Measurements from ENCODE around the gene CHRM3.
A peak's percentile ranks its signal among the peaks of the same experiment; 100 is the strongest.
"Not testable (repeated sequence)": the region's sequence is repeated elsewhere in the genome, so short reads cannot be mapped to it uniquely, and the experiment has no call there.

CHRM3 gene

DNA sequence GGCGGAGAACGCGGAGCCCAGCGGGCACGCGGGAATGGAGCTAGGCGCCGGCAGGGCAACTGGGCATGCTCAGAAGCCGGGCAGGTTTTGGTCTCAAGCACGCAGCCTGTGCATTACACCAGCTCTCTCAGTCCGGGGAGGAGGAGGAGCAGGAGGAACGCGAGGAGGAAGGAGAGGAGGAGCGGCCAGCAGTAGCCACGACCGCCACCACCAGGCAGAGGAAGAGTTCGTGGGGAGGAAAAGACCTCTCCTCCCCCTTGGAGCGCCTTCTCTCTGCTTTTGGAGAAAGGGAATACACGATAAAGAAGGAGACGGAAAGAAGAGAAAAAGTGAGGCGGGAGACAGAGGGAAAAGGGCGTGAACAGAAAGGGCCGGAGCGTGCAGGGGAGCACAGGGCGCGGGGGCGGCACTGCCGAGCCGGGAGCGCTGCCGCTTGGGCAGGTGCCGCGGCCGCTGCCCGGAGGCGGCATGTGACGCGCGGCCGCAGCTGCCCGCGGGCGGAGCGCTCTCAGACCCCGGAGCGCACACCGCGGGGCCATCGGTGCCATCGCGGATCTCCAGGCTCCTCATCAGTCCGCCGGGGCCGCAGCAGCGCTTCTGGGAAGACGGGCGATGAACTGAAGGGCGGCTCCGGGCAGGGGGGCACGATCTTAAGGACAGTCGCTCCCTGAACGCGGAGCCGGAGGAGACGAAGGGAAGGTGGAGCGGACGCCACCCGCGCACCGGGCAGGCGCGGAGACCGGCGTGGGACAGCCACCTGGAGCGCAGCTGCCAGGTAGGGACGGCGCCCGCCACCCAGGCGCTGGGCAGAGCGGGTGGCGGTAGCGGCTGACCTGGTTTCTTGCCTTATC, at the start of gene CHRM3:
TSS of gene CHRM3 (plus strand) at position 116 of the 851 bp plus-strand sequence. CDS start 520,884 bp downstream, outside the sequence.
- TF ChIP-seq JUND (IDR thresholded peaks at IDR 0.05; ENCODE audit: low read depth), result no peak
- peak; percentile 86 to 95 for DNase-seq (ENCODE audit: low read depth in 1 of 2, low spot score in 1 of 2)
- in situ Hi-C loops (cut with HindIII; ENCODE audit: low pct_unique_long_range_greater_than_20kb, low sequenced_read_pairs), result no loop called here

DNA sequence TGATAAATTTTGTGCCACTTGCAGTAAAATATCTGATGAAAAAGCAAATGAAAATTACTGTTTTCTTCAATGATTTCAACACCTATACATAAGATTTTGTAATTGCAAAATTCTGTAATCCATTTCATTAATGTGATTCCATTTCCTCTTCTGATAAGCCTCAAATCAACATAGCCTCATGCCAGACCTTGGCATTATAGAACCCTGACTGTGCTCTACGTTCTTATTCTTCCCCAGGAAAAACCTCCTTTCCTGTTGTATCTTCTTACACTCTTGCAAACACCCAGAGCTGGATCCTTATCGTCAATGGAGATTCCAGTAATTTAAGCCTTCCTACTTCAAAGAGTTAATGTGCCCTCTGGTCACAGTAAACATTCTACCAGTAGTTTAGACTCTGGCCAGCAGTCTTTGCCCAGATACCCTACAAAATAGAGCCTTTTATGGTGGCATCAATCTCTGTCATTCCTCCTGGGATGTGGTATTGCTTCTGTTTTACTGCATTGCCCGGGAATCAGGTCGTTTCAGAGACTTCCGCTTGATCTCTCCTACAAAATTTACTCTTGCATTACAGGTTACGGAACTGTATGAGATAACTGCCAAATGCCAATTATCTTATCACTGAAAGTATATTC, 48.5 kb upstream of the CHRM3 start:
- in situ Hi-C loops (cut with HindIII; ENCODE audit: low pct_unique_long_range_greater_than_20kb, low sequenced_read_pairs), result no loop called here
- no peak for DNase-seq (ENCODE audit: low read depth in 1 of 2, low spot score in 1 of 2)
- TF ChIP-seq JUND (IDR thresholded peaks at IDR 0.05; ENCODE audit: low read depth), result no peak

GRCh38 chr1:239347776-239348175, 38.6 kb upstream of the CHRM3 start:
- in situ Hi-C loops (cut with HindIII; ENCODE audit: low pct_unique_long_range_greater_than_20kb, low sequenced_read_pairs), result no loop called here
- no peak for DNase-seq (ENCODE audit: low read depth in 1 of 2, low spot score in 1 of 2)
- TF ChIP-seq JUND (IDR thresholded peaks at IDR 0.05; ENCODE audit: low read depth), result no peak

- in situ Hi-C loops (cut with HindIII; ENCODE audit: low pct_unique_long_range_greater_than_20kb, low sequenced_read_pairs), result no loop called here
- TF ChIP-seq JUND (IDR thresholded peaks at IDR 0.05; ENCODE audit: low read depth), result no peak
- DNase-seq (ENCODE audit: low read depth in 1 of 2, low spot score in 1 of 2), result no peak
Measured at GRCh38 chr1:239348635-239349353, 37.6 kb upstream of the CHRM3 start.

GRCh38 chr1:239349699-239350098, 36.7 kb upstream of the CHRM3 start:
- no peak for DNase-seq (ENCODE audit: low read depth in 1 of 2, low spot score in 1 of 2)
- no peak for TF ChIP-seq JUND (IDR thresholded peaks at IDR 0.05; ENCODE audit: low read depth)
- in situ Hi-C loops (cut with HindIII; ENCODE audit: low pct_unique_long_range_greater_than_20kb, low sequenced_read_pairs), result no loop called here

GRCh38 chr1:239353536-239353935, 32.8 kb upstream of the CHRM3 start:
- TF ChIP-seq JUND (IDR thresholded peaks at IDR 0.05; ENCODE audit: low read depth), result no peak
- in situ Hi-C loops (cut with HindIII; ENCODE audit: low pct_unique_long_range_greater_than_20kb, low sequenced_read_pairs), result no loop called here
- no peak for DNase-seq (ENCODE audit: low read depth in 1 of 2, low spot score in 1 of 2)

DNA sequence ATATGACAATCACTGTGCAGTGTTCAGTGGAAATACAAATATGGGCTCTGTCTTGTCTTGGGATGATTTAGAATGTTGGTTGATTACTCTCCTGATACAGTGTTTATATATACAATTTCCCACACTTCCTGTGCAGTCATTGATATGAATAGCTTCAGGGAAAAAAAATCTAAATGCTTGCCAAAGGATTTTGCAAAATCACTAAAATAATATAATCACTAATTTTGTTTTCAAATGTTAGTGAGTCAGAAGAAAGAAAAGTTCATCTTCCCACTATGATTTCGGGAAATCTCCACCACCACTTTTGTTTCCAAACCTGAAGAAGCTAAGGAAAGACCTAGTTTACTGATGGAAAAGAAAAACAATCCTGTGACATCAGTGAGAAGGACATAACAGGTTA, 32.1 kb upstream of the CHRM3 start:
- TF ChIP-seq JUND (IDR thresholded peaks at IDR 0.05; ENCODE audit: low read depth), result no peak
- DNase-seq (ENCODE audit: low read depth in 1 of 2, low spot score in 1 of 2), result no peak
- in situ Hi-C loops (cut with HindIII; ENCODE audit: low pct_unique_long_range_greater_than_20kb, low sequenced_read_pairs), result no loop called here

DNA sequence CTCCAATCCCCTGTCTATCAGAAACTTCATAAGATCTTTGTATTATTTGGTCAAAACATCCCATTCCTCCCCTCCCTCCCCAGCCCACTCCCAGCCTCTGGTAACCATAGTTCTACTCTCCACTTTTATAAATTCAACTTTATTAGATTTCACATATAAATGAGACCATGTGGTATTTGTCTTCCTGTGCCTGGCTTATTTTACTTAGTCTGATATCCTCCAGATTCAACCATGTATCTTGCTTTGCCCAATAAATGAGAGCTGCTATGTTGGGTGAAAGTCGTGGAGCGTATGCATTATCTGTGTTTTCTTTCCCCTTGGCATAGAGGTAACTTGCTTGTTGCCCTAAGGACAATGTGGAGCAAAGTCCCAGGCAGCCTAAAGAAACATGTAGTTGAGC, 28.5 kb upstream of the CHRM3 start:
- TF ChIP-seq JUND (IDR thresholded peaks at IDR 0.05; ENCODE audit: low read depth), result no peak
- in situ Hi-C loops (cut with HindIII; ENCODE audit: low pct_unique_long_range_greater_than_20kb, low sequenced_read_pairs), result no loop called here
- DNase-seq (ENCODE audit: low read depth in 1 of 2, low spot score in 1 of 2), result no peak

DNA sequence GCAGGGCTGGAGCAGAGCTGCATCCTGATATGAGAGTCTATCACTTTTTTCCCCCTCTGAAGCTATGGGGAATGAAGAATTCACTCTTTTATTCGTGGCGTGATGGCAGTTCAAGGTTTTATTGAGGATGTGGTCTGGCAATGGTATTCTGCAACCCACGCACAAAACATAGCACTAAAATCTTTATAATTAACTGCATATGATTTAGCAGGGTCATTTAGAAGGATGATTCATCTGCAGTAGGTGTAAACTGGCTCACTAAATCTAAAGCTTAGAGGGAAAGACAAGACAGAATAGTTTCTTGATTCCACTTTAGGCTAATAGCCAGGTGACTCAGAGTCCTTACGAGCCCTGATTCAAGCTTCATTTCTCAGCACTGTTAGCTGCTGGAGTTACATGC, 25.0 kb upstream of the CHRM3 start:
- DNase-seq (ENCODE audit: low read depth in 1 of 2, low spot score in 1 of 2), result no peak
- no peak for TF ChIP-seq JUND (IDR thresholded peaks at IDR 0.05; ENCODE audit: low read depth)
- in situ Hi-C loops (cut with HindIII; ENCODE audit: low pct_unique_long_range_greater_than_20kb, low sequenced_read_pairs), result no loop called here

GRCh38 chr1:239363930-239364329, 22.4 kb upstream of the CHRM3 start:
- no peak for DNase-seq (ENCODE audit: low read depth in 1 of 2, low spot score in 1 of 2)
- TF ChIP-seq JUND (IDR thresholded peaks at IDR 0.05; ENCODE audit: low read depth), result no peak
- in situ Hi-C loops (cut with HindIII; ENCODE audit: low pct_unique_long_range_greater_than_20kb, low sequenced_read_pairs), result no loop called here

GRCh38 chr1:239367196-239367810, 19.1 kb upstream of the CHRM3 start:
- in situ Hi-C loops (cut with HindIII; ENCODE audit: low pct_unique_long_range_greater_than_20kb, low sequenced_read_pairs), result no loop called here
- no peak for TF ChIP-seq JUND (IDR thresholded peaks at IDR 0.05; ENCODE audit: low read depth)
- DNase-seq (ENCODE audit: low read depth in 1 of 2, low spot score in 1 of 2), result no peak

DNA sequence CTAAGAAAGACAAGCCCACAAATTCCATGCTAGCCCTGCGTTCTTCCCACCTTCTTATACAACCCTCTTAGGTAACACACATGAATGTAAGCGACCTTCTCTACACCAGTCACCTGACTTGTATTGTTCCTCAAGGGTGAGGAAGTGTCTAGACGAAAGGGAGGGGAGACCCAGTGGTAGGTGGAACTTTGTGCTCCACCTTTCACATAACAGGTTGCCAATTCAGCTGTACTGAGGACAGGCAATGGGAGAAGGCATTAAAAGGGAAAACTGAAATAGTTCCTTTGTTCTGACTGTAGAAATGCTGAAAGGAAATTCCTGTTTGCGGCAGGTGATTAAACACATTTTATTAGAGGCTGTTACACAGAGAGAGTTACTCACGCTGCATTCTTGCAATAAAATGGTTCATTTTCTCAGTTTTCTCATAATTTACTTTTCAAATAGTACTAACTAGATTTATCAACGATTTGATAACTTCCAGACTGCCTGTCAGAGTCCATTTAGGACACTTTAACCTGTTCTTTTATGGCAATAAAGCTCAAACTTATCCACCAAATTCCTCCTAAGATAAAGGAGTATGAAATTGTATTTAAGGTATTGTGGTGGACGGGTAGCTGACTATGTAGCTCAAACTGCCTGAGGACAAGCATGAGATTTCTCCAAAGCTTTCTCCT, 17.8 kb upstream of the CHRM3 start:
- in situ Hi-C loops (cut with HindIII; ENCODE audit: low pct_unique_long_range_greater_than_20kb, low sequenced_read_pairs), result no loop called here
- TF ChIP-seq JUND (IDR thresholded peaks at IDR 0.05; ENCODE audit: low read depth), result no peak
- no peak for DNase-seq (ENCODE audit: low read depth in 1 of 2, low spot score in 1 of 2)

- in situ Hi-C loops (cut with HindIII; ENCODE audit: low pct_unique_long_range_greater_than_20kb, low sequenced_read_pairs); DNase-seq (ENCODE audit: low read depth in 1 of 2, low spot score in 1 of 2): not testable (repeated sequence)
Measured at GRCh38 chr1:239370869-239371268, 15.5 kb upstream of the CHRM3 start.
